GM19193 (cell line): Measurements from ENCODE around the gene MSMP.

Experiments used
- POLR2A ChIP-seq: IDR thresholded peaks from 4 replicates; pipeline ENCODE4 v1.6.1; 2011; ENCODE audit not compliant: insufficient read depth, insufficient read length; ENCODE audit errors: extremely low read depth

The MSMP gene

GRCh38 chr9:35756275-35757225, 2.5 kb upstream of the MSMP start:
- TF ChIP-seq POLR2A: peak; percentile 29

- no peak for TF ChIP-seq POLR2A
These were observed 995 bp upstream of the MSMP start for GRCh38 chr9:35755071-35755470.

- TF ChIP-seq POLR2A: no peak
These were observed 610 bp downstream of the MSMP start for GRCh38 chr9:35753466-35753865.

DNA sequence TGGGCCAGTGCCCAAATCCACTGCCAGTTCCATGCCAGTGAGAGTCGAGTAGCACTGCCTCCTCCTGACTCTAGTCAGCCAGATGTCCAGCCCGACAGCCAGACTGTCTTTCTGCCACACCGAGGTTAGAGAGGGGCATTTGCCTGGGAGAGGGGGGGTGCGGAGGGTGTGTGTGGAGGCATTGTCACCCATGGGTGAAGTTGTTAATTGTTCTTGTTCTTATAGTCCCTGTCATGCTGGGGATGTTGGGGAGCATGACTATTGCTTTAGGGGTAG, 3.9 kb downstream of the MSMP start:
- no peak for TF ChIP-seq POLR2A

GRCh38 chr9:35749515-35750255, 4.4 kb downstream of the MSMP start:
- TF ChIP-seq POLR2A: no peak

DNA sequence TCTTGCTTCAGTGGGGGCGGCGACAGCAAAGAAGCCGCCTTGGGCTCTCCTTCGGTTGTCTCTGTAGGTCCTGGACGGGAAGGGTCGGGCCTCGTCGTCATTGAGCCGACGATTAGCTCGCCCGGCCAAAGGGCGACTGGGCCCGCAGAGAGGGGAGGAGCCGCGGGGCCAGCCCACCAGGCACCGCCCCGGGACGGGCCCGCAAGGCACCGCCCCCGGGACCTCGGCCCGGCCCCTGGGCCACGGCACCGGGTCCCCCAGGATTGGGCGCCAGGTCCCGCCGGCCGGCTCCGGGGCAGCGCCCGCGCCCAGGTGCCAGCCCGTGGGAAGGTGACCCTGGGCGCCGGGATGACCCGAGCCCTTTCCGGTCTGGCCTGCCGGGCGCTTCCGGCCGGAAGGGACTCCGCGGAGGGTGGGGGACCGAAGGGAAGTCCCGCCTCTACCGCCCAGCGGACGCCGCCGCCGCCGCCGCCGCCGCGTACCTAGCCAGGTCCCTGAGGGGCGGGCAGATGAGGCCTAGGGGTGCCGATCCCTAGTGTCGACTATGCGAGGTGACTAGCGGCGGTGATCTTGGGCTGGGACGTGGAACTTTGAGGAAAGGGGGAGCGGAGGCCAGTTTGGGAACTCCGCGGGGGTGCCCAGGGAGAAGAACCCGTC, 5.1 kb downstream of the MSMP start, which contains the start of the genes GBA2 and RGP1:
Gene GBA2, minus strand, starts transcription at position 371 of the 657 bp plus-strand sequence. CDS start 524 bp downstream, outside the sequence.
Gene RGP1, plus strand, starts transcription at position 430 of the 657 bp plus-strand sequence. CDS start 469 bp downstream, outside the sequence.
- peak; percentile 82 for TF ChIP-seq POLR2A

DNA sequence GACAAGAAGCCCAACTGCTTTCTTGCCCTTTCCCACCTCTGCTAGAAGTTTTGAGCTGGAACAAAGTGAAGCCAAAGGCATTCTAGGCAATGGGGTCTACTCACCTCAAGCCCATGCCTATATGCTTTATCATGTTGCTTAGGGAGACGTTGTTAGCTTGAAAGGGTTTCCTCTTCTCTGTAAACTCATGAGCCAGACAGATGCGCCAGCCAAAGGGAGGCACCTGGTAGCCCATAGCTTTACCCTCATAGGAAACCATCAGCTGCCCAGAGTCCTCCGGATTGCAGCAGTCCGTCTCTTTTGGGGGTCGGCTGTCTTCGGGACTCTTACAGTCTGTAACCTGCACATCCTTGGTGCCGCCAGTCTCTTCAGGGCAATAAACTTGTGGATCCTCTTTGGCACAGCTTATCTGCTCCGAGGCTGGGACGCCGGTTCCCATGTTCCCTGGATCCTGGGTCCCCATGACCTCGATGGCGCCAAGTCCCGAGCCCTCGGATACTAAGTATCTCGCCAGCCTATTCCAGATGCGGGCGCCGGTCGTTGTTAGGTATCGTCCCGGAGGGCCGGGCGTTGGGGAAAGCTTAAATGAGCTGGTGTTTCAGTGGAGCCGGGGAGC, 5.7 kb downstream of the MSMP start:
- TF ChIP-seq POLR2A: no peak

DNA sequence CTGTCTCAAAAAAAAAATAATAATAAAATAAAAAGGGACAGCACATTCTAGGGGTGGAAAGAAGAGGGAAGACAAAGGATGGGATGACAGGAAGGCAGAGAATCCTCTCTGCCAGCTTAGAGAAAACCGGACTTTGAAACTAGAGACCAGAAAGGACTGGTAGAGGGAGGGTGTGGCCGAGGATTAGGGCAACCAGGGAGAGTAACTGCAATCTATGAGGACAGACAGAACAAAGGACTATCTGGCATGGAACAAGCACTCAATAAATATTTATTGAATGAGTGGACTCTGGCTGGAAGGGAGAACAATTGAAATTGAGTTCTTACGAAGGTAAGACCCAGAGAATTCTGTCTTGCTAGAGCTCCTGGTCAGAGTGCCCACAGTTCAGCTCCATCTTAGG, 7.5 kb downstream of the MSMP start:
- no peak for TF ChIP-seq POLR2A

- TF ChIP-seq POLR2A: no peak
These were observed 8.5 kb downstream of the MSMP start for GRCh38 chr9:35745569-35745968.

- no peak for TF ChIP-seq POLR2A
These were observed 10.1 kb downstream of the MSMP start for GRCh38 chr9:35743880-35744518.

DNA sequence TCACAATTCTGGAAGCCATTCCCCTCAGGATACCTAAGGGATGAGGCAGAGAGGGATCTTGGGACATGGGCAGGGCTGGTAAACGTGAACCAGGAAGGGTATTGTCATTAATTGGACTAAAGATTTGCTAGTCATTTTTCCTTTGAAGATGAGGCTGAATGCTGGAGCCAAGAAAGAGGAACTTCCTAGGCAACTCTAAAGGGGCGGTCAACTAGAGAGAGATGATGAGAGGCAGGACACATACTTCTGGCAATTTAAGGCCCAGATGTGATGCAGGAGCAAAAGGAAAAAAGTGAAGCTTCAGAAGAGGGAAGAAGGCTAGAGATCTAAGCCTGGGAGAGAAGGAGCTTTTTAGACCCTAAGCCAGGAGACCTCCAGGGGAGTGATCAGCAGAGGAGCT, 10.6 kb downstream of the MSMP start:
- TF ChIP-seq POLR2A: no peak

DNA sequence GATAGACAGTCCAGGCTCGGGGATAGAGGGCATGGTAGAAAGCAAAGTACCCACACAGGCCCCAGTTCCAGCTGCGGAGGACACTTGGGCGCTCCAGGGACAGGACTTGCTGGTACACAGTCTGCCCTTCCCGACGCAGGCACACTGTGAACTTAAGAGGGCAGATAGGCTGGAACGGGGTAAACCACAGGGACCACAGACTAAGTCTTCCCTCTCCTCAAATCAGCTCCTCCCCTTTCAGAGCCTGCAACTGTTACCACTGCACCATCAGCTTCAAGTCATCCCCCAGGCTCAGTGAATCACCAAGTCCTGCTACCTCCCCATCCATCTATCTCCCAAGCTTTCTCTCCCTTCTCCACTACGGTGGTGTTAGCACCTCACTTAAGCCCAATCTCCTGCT, 12.3 kb downstream of the MSMP start:
- TF ChIP-seq POLR2A: no peak

- TF ChIP-seq POLR2A: no peak
These were observed 13.8 kb downstream of the MSMP start for GRCh38 chr9:35740243-35740642.

DNA sequence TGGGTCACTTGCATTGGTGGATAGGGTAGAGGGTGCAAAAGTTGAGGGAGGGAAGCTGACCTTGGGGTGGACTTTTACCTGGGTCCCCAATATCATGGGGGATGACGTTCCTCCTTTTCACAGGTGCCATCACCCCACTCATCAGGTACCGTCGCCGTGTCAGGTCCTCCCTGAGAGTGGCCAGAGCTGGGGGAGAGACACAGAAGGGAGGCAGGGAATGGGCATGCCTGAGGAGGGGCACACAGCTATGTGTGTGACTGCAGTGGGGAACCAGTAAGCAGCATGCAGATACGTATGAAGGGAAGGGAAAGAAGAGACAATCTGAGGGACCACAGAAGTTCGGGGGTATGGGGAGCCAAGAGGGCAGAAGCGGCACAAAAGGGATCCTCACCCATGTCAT, 15.2 kb downstream of the MSMP start:
- no peak for TF ChIP-seq POLR2A

- no peak for TF ChIP-seq POLR2A
These were observed 15.9 kb downstream of the MSMP start for GRCh38 chr9:35738186-35738585.

DNA sequence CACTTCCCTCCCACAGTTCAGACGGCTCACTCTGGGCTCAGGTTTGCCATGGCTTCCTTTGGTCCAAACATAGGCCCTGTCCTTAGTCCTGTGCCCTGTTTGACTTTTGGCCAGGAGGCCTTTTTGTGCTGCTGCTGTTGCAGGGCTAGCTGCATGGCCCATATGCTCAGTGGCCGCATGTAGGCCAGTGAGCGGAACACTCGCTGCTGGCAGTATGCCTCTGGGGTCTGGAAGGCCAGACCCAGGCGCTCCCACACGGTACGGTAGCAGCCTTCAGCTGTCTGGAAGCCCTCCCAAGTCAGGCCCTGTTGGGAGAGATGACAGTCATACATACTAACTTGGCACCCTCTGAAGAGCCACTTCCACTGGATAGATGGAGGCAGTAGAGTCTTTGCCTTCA, 16.9 kb downstream of the MSMP start:
- no peak for TF ChIP-seq POLR2A
